BJ (cell line): Measurements from ENCODE around the gene ZNF689. TPM values are rescaled to one million over a fixed set of nuclear protein-coding genes. Genes with fewer than 3 reads are reported as not detected.
"Not testable (repeated sequence)": the region's sequence is repeated elsewhere in the genome, so short reads cannot be mapped to it uniquely, and the experiment has no call there.

Experiments
- CTCF ChIA-PET: fragments of 350-600 bp; formaldehyde crosslinking; extraction: SDS; loops from one replicate; lab custom pipeline; 2021; ENCODE audit warnings: antibody characterized with exemption, inconsistent platforms; lab: Yijun Ruan, JAX
- POLR2A ChIA-PET: fragments of 300-600 bp; sonication (Branson Sonifier 250); formaldehyde crosslinking; extraction: SDS; loops from one replicate; lab custom pipeline; 2021; ENCODE audit warnings: antibody characterized with exemption; lab: Charles Lee
- DNase-seq: peaks from one replicate; pipeline ENCODE4 v3.0.0-alpha.2; 2011; ENCODE audit warnings: low read depth
- H3K27me3 ChIP-seq: 2 replicates; pipeline ENCODE4 v1.6.0; 2011; ENCODE audit warnings: low read length; ENCODE audit not compliant: control insufficient read depth, insufficient read depth
- H3K36me3 ChIP-seq: 2 replicates; pipeline ENCODE4 v1.5.1; 2011; ENCODE audit warnings: low read length; ENCODE audit not compliant: control insufficient read depth, insufficient read depth
- H3K4me3 ChIP-seq: 2 replicates; pipeline ENCODE4 v1.5.1; 2011; ENCODE audit warnings: low read depth, mild to moderate bottlenecking, control low read depth, low read length
- CTCF ChIP-seq: IDR thresholded peaks from 2 replicates; pipeline ENCODE4 v1.5.1; 2011; ENCODE audit warnings: low read depth, mild to moderate bottlenecking, control low read depth, inconsistent platforms, low read length, moderate library complexity; ENCODE audit not compliant: insufficient read depth
- polyA plus RNA-seq: library from polyadenylated mRNA; depleted of rRNA; stranded (reverse); fragments of >200 nt; gene quantifications from 2 replicates; pipeline ENCODE4 v1.2.3, GENCODE V29; 2011

The ZNF689 gene
- polyA plus RNA-seq, 1 experiment = 4.1 TPM

DNA sequence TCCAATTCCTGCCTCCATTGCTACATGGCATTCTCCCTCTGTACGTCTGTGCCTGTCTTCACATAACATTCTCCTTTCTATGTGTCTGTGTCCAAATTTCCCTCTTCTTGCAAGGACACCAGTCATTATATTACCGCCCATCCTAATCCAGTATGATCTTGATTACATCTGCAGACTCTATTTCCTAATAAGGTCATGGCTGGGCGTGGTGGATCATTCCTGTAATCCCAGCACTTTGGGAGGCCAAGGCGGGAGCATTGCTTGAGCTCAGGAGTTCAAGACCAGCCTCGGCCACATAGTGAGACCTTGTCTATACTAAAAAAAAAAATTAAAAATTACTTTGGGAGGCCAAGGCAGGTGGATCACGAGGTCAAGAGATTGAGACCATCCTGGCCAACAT lies 35.5 kb upstream of the ZNF689 start:
- H3K27me3 ChIP-seq = no peaks in the 10 kb centered on the region
- ChIA-PET POLR2A (no interaction called here), CTCF (no interaction called here)
- no peak overlapping the region for H3K4me3 ChIP-seq
- H3K36me3 ChIP-seq = no peaks in the 10 kb centered on the region
- no peak for TF ChIP-seq CTCF
- no peak for DNase-seq

DNA sequence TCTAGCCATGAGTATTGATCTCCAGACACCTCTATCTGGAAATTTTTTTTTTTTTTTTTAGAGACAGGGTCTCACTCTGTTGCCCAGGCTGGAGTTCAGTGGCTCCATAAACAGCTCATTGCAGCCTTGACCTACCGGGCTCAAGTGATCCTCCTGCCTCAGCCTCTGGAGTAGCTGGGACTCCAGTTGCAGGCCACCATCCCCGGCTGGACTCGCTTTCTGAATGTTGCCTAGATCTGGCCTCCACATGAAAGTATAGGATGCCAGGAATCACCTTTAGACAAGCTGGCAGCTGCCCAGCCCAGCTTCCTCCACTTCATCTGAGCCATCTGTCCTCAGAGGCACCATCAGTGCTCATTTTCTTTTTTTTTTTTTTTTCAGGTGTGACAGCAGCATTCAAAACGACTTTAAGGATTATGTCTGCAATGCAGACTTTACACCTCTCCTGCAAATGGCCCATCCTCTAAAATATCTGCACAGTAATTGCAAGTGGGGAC lies 34.2 kb upstream of the ZNF689 start:
- CTCF ChIA-PET = interaction anchor here (0.7 to 1.2 kb wide), 2 partner anchors 18 to 195 kb away, joined by 3 read pairs; no protein-coding TSS in a partner anchor
- TF ChIP-seq CTCF = no peak

GRCh38 chr16:30641378-30641982 lies 31.3 kb upstream of the ZNF689 start:
- DNase-seq = no peak
- ChIA-PET POLR2A (no interaction called here), CTCF (interaction anchor here (0.8 to 1.1 kb wide), 3 partner anchors 9 to 43 kb away, joined by 3 to 4 read pairs (median 3); partner anchors contain the start of gene PRR14)
- Histone ChIP-seq H3K36me3 (no peaks in the 10 kb centered on the region), H3K4me3 (no peak overlapping the region), H3K27me3 (no peaks in the 10 kb centered on the region; the same call in 1 of the 2 replicates)
- no peak for TF ChIP-seq CTCF

More for the DNA sequence above, 34.2 kb upstream of the ZNF689 start:
- Histone ChIP-seq H3K27me3 (no peaks in the 10 kb centered on the region; the same call in 1 of the 2 replicates), H3K4me3 (no peak overlapping the region), H3K36me3 (no peaks in the 10 kb centered on the region)
- no peak for DNase-seq
- POLR2A ChIA-PET = no interaction called here

DNA sequence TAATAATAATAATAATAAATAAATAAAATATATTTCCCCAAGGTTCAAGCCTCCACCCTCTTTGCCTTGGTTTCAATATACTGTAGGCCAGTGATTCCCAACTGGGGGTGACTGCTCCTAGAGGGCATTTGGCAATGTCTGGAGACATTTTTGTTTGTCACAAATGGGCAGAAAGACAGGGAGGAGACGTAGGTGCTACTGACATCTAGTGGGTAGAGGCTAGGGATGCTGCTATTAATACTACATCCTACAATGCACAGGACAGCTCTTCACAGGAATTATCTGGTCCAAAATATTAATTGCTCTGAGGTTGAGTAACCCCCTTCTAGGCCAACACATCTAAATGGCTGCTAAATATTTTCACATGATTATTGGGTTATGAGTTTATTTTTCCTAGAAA lies 27.8 kb upstream of the ZNF689 start:
- POLR2A ChIA-PET = no interaction called here
- CTCF ChIA-PET = interaction anchor here (0.6 to 1.6 kb wide), 5 partner anchors 9 to 229 kb away, joined by 3 to 7 read pairs (median 4); partner anchors contain the start of gene PRR14
- Histone ChIP-seq H3K36me3 (no peaks in the 10 kb centered on the region), H3K27me3 (no peaks in the 10 kb centered on the region; the same call in 1 of the 2 replicates), H3K4me3 (no peak overlapping the region)
- peak; percentile 54 for TF ChIP-seq CTCF
- no peak for DNase-seq

DNA sequence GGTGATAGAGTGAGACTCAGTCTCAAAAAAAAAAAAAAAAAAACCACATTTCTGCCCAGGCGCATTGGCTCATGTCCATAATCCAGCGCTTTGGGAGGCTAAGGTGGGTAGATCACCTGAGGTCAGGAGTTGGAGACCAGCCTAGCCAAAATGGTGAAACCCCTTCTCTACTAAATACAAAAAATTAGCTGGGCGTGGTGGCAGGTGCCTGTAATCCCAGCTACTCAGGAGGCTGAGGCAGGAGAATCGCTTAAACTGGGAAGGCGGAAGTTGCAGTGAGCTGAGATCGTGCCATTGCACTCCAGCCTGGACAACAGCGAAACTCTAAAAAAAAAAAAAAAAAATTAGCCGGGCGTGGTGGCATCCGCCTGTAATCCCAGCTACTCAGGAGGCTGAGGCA lies 26.9 kb upstream of the ZNF689 start:
- not testable (repeated sequence) for H3K36me3 ChIP-seq, H3K4me3 ChIP-seq, DNase-seq, H3K27me3 ChIP-seq
- ChIA-PET POLR2A (interaction anchor here (0.6 kb wide), 1 partner anchor 28 kb away, joined by 4 read pairs; no protein-coding TSS in a partner anchor), CTCF (interaction anchor here (1.0 to 1.6 kb wide), 4 partner anchors 8 to 228 kb away, joined by 3 to 7 read pairs (median 4); partner anchors contain the start of gene PRR14)
